Measurements from ENCODE around the gene RSU1. TPM values are rescaled to one million over a fixed set of nuclear protein-coding genes. Genes with fewer than 3 reads are reported as not detected.

Gene RSU1
- total RNA-seq, 1 donor from 2014 or later: 29.0 TPM

- Mint-ChIP-seq H3K4me3 (ENCODE audit: low read depth) (no peak overlapping the region), H3K27ac (no peak overlapping the region), H3K9me3 (ENCODE audit: low read depth) (no peaks in the 10 kb centered on the region), H3K27me3 (peaks cover 30% of the 10 kb centered on the region), H3K36me3 (ENCODE audit: insufficient read depth) (peaks cover 5% of the 10 kb centered on the region), H3K4me1 (ENCODE audit: low read depth) (peaks cover 39% of the 10 kb centered on the region)
- TF ChIP-seq CTCF (IDR thresholded peaks at IDR 0.05; ENCODE audit: unreplicated experiment): no peak
- no peak for DNase-seq (ENCODE audit: low spot score, unreplicated experiment)
Observed at GRCh38 chr10:16750461-16750860, 66.8 kb downstream of the RSU1 start.

GRCh38 chr10:16748749-16749148 is 68.5 kb downstream of the RSU1 start:
- Mint-ChIP-seq H3K9me3 (ENCODE audit: low read depth) (no peaks in the 10 kb centered on the region), H3K27me3 (peaks cover 32% of the 10 kb centered on the region)

GRCh38 chr10:16746856-16747255 is 70.4 kb downstream of the RSU1 start:
- no peak for TF ChIP-seq CTCF (IDR thresholded peaks at IDR 0.05; ENCODE audit: unreplicated experiment)
- H3K27me3 Mint-ChIP-seq: peaks cover 32% of the 10 kb centered on the region
- H3K27ac Mint-ChIP-seq: no peak overlapping the region
- peaks cover 5% of the 10 kb centered on the region for H3K36me3 Mint-ChIP-seq (ENCODE audit: insufficient read depth)
- DNase-seq (ENCODE audit: low spot score, unreplicated experiment): no peak
- H3K4me1 Mint-ChIP-seq (ENCODE audit: low read depth): peaks cover 15% of the 10 kb centered on the region
- H3K9me3 Mint-ChIP-seq (ENCODE audit: low read depth): no peaks in the 10 kb centered on the region
- H3K4me3 Mint-ChIP-seq (ENCODE audit: low read depth): no peak overlapping the region

More at GRCh38 chr10:16748749-16749148, 68.5 kb downstream of the RSU1 start:
- peaks cover 5% of the 10 kb centered on the region for H3K36me3 Mint-ChIP-seq (ENCODE audit: insufficient read depth)
- peaks cover 33% of the 10 kb centered on the region for H3K4me1 Mint-ChIP-seq (ENCODE audit: low read depth)
- no peak overlapping the region for H3K27ac Mint-ChIP-seq
- no peak for DNase-seq (ENCODE audit: low spot score, unreplicated experiment)
- no peak overlapping the region for H3K4me3 Mint-ChIP-seq (ENCODE audit: low read depth)
- TF ChIP-seq CTCF (IDR thresholded peaks at IDR 0.05; ENCODE audit: unreplicated experiment): no peak

- no peaks in the 10 kb centered on the region for H3K9me3 Mint-ChIP-seq (ENCODE audit: low read depth)
- no peak for DNase-seq (ENCODE audit: low spot score, unreplicated experiment)
- H3K36me3 Mint-ChIP-seq (ENCODE audit: insufficient read depth): peaks cover 8% of the 10 kb centered on the region
- H3K4me1 Mint-ChIP-seq (ENCODE audit: low read depth): peaks cover 5% of the 10 kb centered on the region
- peaks cover 32% of the 10 kb centered on the region for H3K27me3 Mint-ChIP-seq
- no peak overlapping the region for H3K27ac Mint-ChIP-seq
- H3K4me3 Mint-ChIP-seq (ENCODE audit: low read depth): no peak overlapping the region
- no peak for TF ChIP-seq CTCF (IDR thresholded peaks at IDR 0.05; ENCODE audit: unreplicated experiment)
Observed at GRCh38 chr10:16745061-16745460, 72.2 kb downstream of the RSU1 start.

GRCh38 chr10:16742165-16742960 is 74.9 kb downstream of the RSU1 start:
- H3K4me1 Mint-ChIP-seq (ENCODE audit: low read depth): peaks cover 2% of the 10 kb centered on the region
- no peak overlapping the region for H3K4me3 Mint-ChIP-seq (ENCODE audit: low read depth)
- DNase-seq (ENCODE audit: low spot score, unreplicated experiment): no peak
- H3K27me3 Mint-ChIP-seq: peaks cover 16% of the 10 kb centered on the region
- H3K36me3 Mint-ChIP-seq (ENCODE audit: insufficient read depth): peaks cover 21% of the 10 kb centered on the region
- no peak overlapping the region for H3K27ac Mint-ChIP-seq
- H3K9me3 Mint-ChIP-seq (ENCODE audit: low read depth): peaks cover 13% of the 10 kb centered on the region
- no peak for TF ChIP-seq CTCF (IDR thresholded peaks at IDR 0.05; ENCODE audit: unreplicated experiment)

Measured in progenitor cell of endocrine pancreas (in vitro differentiated cells).